GM19372 (cell line): ENCODE data around the gene STON2.
"Not testable (repeated sequence)": the region's sequence is repeated elsewhere in the genome, so short reads cannot be mapped to it uniquely, and the experiment has no call there.

ENCODE experiments used
- ATAC-seq: cut with Tn5 transposase; IDR thresholded peaks from one replicate; pipeline ENCODE4 v1.9.1; 2021; ENCODE audit warnings: mild to moderate bottlenecking, low read depth, moderate library complexity; ENCODE audit not compliant: unreplicated experiment

The STON2 gene

DNA sequence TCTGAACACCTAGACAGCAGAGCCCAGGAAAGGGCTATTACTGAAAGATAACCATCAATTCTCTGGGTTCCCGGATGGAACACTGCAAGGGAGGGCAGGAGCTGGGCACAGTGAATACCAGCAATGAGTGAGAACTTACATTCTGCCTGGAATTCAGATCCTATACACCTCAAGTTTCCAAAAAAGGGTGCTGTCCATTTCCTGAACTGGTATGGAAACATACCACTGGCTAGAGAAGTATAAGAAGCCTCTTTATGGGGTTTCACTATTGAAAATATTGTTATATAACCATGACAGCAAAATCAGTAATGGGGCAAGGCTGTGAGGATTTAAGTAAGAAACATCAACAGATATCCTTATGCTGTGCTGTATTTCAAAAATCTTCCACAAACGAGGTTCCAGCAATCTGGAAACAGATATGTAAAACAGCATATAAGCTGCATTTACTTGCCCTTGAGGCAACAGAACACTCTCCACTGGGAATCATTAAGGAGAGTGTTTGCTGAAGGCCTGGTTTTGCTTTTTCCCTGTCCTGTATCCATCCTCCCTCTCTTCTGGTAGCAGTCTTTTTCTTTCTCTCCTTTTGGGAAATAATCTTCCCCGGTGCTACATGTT lies 126.1 kb downstream of the STON2 start:
- no peak for ATAC-seq

DNA sequence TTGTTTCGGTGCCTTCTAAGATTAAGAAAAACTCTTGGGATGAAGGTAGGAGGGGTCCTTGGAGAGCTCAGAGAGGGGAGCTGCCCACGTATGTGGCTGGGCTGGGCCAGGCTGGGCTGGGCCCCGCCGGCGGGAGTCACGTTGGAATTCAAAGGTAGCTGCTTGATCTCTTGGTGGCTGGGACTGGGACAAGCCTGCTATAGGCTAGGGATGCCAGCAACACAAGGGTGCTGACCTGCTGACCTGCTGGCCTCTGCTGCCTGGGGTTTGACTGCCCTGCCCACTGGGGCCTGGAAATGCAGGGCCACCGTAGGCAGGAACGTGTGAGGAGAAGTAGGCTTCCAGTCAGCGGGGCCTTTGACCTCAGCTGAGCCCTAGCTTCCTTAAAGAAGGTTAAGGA lies 126.6 kb downstream of the STON2 start:
- ATAC-seq: no peak

DNA sequence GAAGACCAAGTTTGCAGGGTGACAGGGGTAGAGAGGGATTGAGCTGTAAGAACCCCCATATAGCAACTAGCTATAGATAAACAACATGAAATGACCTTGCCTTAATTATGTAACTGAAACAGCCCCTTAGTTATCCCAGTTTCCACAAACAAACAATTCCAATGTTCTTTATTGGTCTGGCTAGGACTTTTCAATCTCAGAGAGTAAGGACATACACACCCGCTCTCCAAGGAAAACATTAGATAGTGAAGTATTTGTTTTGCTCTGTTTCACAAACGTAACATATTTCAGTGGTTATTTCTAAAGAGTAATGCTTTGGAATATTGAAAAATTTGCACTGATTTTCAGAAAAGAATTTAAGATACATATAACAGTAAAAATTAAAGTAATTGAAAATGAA lies 127.8 kb downstream of the STON2 start:
- no peak for ATAC-seq

DNA sequence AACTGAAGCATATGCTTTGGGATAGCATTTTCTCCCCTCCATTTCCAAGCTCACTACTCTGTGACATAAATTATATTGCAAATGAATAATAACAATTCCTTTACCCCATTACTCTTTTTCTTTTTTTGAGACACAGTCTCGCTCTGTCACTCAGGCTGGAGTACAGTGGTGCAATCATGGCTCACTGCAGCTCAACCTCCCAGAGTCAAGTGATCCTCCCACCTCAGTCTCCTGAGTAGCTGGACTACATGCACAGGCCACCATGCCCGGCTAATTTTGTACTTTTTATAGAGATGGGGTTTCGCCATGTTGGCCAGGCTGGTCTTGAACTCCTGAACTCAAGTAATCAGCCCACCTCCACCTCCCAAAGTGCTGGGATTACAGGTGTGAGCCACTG lies 130.1 kb downstream of the STON2 start:
- ATAC-seq: no peak

DNA sequence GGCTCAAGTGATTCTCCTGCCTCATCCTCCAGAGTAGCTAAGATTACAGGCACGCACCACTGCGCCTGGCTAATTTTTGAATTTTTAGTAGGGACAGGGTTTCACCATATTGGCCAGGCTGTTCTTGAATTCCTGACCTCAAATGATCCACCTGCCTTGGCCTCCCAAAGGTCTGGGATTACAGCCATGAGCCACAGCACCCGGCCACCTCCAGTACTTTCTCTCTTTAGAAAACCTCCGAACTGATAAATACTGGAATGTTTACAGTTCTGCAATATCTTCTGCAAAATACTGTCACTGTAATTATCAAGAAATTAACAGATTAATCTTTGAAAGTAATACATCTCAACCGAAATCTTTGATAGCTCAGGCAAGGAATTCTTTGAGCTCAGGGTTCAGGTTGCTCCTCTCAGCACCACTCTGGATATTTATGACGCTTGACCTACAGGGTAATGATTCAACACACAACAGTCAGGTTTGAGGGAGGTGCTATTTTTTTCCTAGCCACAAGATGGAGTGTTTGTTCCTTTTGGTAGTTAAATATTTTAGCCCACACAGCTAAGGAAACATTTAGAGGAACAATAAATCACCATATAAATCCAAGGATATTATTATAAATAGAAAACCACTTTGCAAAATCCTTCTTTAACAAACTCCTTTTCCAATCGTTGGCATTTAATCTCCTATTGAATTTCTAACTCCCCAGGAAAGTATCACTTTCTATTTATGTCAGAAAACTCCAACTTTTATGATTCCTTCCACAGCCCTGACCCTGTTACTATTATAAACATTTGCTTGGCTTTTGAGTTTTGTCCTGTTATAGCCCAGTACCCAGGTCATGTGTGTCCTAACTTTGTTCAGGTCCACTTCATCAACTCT lies 130.8 kb downstream of the STON2 start:
- no peak for ATAC-seq

- ATAC-seq: no peak
These were observed 132.1 kb downstream of the STON2 start for GRCh38 chr14:81268016-81268416.

- ATAC-seq: no peak
These were observed 134.4 kb downstream of the STON2 start for GRCh38 chr14:81265636-81266169.

- ATAC-seq: no peak
These were observed 135.5 kb downstream of the STON2 start for GRCh38 chr14:81264671-81265070.

GRCh38 chr14:81263777-81264410 lies 136.2 kb downstream of the STON2 start:
- no peak for ATAC-seq

DNA sequence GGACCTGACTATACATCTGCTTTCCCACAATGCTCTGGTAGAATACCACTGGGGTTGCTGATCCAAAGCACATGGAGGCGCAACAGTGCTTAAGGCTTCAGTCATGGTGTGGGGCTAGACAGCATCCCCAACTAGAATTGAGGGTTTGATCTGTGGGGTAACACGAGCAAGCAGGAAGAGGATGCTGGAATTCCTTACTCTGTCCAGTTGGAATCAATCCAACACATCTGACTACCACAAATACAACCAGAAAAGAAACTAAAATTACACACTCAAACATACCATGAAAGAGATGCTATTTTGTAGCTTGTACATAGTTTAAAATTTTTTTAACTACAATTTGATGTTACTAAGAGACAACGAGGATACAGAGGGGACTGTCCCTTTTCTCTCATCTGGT lies 138.9 kb downstream of the STON2 start:
- ATAC-seq: no peak

DNA sequence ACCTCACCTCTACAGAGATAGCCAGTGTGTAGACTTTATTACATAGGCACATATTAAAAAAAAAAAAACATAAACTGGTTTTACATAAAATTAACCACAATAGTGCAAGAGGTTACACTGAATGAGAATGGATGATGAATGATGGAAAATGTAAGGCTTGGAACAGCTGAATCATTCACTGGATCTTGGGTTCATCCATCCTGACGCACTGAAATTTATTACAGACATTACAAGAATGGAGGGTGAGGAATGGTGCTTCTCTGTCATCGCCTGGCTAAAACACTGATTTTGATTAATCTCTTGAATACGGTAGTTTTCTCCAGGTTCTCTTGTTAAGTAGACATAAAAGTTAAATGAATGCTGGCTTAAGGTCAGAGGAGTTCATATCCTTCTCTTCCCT lies 139.4 kb downstream of the STON2 start:
- no peak for ATAC-seq

GRCh38 chr14:81256289-81256960 lies 143.7 kb downstream of the STON2 start:
- ATAC-seq: no peak

DNA sequence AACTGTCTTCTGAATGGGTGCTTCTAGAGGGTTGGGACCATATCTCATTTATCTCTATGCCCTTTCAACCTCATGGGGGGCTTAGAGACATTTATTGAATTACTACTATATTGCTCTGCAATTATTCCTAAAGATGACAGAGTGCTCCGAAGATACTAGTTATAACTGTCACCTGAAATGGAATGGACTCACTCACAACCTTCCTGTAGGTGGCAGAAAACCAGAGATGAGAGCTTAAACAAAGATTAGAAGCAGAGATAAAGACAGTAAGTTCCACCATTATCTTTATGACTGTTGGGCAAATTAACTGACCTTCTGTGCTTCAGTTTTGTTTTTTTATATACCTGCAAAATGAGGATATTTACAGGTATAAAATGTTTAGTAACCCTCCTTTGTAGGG lies 147.8 kb downstream of the STON2 start:
- no peak for ATAC-seq

- ATAC-seq: no peak
These were observed 152.8 kb downstream of the STON2 start for GRCh38 chr14:81247271-81247766.

- ATAC-seq: no peak
These were observed 153.5 kb downstream of the STON2 start for GRCh38 chr14:81246461-81247270.

- no peak for ATAC-seq
These were observed 154.4 kb downstream of the STON2 start for GRCh38 chr14:81245771-81246170.

DNA sequence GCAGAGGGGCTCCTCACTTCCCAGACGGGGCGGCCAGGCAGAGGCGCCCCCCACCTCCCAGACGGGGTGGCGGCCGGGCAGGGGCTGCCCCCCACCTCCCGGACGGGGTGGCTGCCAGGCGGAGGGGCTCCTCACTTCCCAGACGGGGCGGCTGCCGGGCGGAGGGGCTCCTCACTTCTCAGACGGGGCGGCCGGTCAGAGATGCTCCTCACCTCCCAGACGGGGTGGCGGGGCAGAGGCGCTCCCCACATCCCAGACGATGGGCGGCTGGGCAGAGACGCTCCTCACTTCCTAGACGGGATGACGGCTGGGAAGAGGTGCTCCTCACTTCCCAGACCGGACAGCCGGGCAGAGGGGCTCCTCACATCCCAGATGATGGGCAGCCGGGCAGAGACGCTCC lies 155.7 kb downstream of the STON2 start:
- not testable (repeated sequence) for ATAC-seq

GRCh38 chr14:81243499-81243898 lies 156.6 kb downstream of the STON2 start:
- no peak for ATAC-seq

DNA sequence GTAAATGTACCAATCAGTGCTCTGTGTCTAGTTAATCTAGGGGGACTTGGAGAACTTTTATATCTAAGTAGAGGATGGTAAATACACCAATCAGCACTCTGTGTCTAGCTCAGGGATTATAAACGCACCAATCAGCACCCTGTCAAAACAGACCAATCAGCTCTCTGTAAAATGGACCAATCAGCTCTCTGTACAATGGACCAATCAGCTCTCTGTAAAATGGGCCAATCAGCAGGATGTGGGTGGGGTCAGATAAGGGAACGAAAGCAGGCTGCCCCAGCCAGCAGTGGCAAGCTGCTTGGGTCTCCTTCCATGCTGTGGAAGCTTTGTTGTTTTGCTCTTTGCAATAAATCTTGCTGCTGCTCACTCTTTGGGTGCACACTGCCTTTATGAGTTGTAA lies 163.3 kb downstream of the STON2 start:
- not testable (repeated sequence) for ATAC-seq

GRCh38 chr14:81236138-81236537 lies 164.0 kb downstream of the STON2 start:
- no peak for ATAC-seq
